Measurements from ENCODE around the gene RASIP1.

The RASIP1 gene

GRCh38 chr19:48672994-48673393 lies 67.4 kb downstream of the RASIP1 start, which contains the start of gene NTN5:
NTN5 (minus strand) TSS chr19:48673017; CDS start chr19:48670986, 2,031 bp downstream.
- no peak for DNase-seq

GRCh38 chr19:48671446-48671995 lies 68.9 kb downstream of the RASIP1 start:
- no peak for DNase-seq

DNA sequence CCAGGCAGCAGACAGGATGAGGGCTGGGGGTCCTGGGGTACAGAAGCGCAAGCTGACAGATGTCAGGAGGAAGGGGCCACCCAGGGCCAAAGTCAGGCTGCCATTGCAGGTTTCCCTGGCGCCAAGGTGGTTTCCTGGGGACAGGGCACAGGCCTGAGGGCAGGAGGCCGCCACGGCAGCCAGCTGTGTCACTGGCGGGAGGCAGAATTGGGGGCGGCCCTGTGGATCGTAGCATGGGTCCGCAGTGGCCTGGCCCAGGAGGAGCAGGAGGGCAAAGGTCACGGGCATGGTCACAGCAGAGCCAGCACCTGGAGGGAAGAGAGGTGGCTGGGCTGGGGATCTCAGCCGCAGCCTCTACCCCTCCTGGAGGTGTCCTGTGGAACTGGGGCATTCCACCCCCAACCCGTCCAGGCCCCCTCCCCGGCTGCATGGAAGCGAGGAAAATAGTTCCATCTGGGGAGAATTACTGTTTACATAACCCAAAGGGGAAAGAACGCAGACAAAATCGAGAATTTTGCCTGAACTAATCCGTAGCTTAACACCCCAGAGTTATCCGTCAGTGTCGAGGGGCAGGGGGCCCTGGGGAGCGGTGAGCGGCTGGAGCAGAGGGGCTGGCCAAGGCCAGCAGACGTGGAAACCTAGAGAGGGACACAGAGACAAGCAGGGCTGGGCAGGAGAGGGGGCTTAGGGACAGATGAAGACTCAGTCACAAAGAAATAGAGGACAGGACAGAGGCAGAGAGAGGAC lies 69.5 kb downstream of the RASIP1 start:
- DNase-seq = no peak
